Neural progenitor cell (in vitro differentiated cells): Measurements from ENCODE around the gene MGAT4A. TPM values are rescaled to one million over a fixed set of nuclear protein-coding genes. Genes with fewer than 3 reads are reported as not detected.
A peak's percentile ranks its signal among the peaks of the same experiment; 100 is the strongest.

Source experiments
- DNase-seq: peaks from one replicate; pipeline ENCODE4 v3.0.0-alpha.2; 2016; ENCODE audit warnings: low spot score
- H2AFZ ChIP-seq: fragments of 200-600 bp; sonication (generic); replicated peaks from 2 replicates; pipeline ENCODE4 v1.6.1; 2016; ENCODE audit warnings: antibody characterized with exemption
- H3F3A ChIP-seq: fragments of 200-600 bp; sonication (generic); 2 replicates; pipeline ENCODE4 v1.6.1; 2016; ENCODE audit warnings: antibody characterized with exemption, low read depth
- H3K27ac ChIP-seq: fragments of 200-600 bp; sonication (generic); 2 replicates; pipeline ENCODE4 v1.5.1; 2016; ENCODE audit warnings: mild to moderate bottlenecking
- H3K27me3 ChIP-seq: fragments of 200-600 bp; sonication (generic); 2 replicates; pipeline ENCODE4 v1.6.1; 2016; ENCODE audit warnings: mild to moderate bottlenecking, moderate library complexity
- H3K36me3 ChIP-seq: fragments of 200-600 bp; sonication (generic); 2 replicates; pipeline ENCODE4 v1.5.1; 2016
- H3K4me1 ChIP-seq: fragments of 200-600 bp; sonication (generic); 2 replicates; pipeline ENCODE4 v1.6.1; 2016; ENCODE audit warnings: mixed run types
- H3K4me2 ChIP-seq: fragments of 200-600 bp; sonication (generic); 2 replicates; pipeline ENCODE4 v1.6.1; 2016
- H3K4me3 ChIP-seq: fragments of 200-600 bp; sonication (generic); 2 replicates; pipeline ENCODE4 v1.5.1; 2016
- H3K79me2 ChIP-seq: fragments of 200-600 bp; sonication (generic); 2 replicates; pipeline ENCODE4 v1.6.1; 2016; ENCODE audit warnings: low read depth
- H3K9ac ChIP-seq: fragments of 200-600 bp; sonication (generic); 2 replicates; pipeline ENCODE4 v1.6.1; 2016
- H3K9me3 ChIP-seq: fragments of 200-600 bp; sonication (generic); 2 replicates; pipeline ENCODE4 v1.5.1; 2016; ENCODE audit warnings: low read depth
- H4K20me1 ChIP-seq: fragments of 200-600 bp; sonication (generic); 2 replicates; pipeline ENCODE4 v1.6.1; 2016; ENCODE audit warnings: low read depth
- H3K27ac Mint-ChIP-seq: 3 replicates; pipeline ENCODE4 v1.8.0; 2021; ENCODE audit warnings: mixed read lengths
- H3K27me3 Mint-ChIP-seq: 2 replicates; pipeline ENCODE4 v1.8.0; 2022; ENCODE audit warnings: low read depth, mild to moderate bottlenecking, inconsistent platforms, moderate library complexity, mixed read lengths; ENCODE audit not compliant: insufficient read depth
- H3K36me3 Mint-ChIP-seq: 3 replicates; pipeline ENCODE4 v1.8.0; 2021; ENCODE audit warnings: mixed read lengths
- H3K4me1 Mint-ChIP-seq: 3 replicates; pipeline ENCODE4 v1.8.0; 2021; ENCODE audit warnings: mixed read lengths
- H3K4me3 Mint-ChIP-seq: 3 replicates; pipeline ENCODE4 v1.8.0; 2021; ENCODE audit warnings: mild to moderate bottlenecking, moderate library complexity, mixed read lengths
- H3K9me3 Mint-ChIP-seq: 3 replicates; pipeline ENCODE4 v1.8.0; 2020; ENCODE audit warnings: mixed read lengths
- EZH2 ChIP-seq: fragments of 200-600 bp; sonication (generic); IDR thresholded peaks from 2 replicates; pipeline ENCODE4 v1.6.1; 2017; ENCODE audit warnings: antibody characterized with exemption, mild to moderate bottlenecking, moderate library complexity
- EZH2phosphoT487 ChIP-seq: fragments of 200-600 bp; sonication (generic); IDR thresholded peaks from 2 replicates; pipeline ENCODE4 v1.6.1; 2017; ENCODE audit warnings: antibody characterized with exemption
- total RNA-seq: library from RNA; depleted of rRNA; stranded (reverse); fragments of >200 nt; gene quantifications from 2 replicates; pipeline ENCODE4 v1.2.3, GENCODE V29; 2015; ENCODE audit warnings: low replicate concordance
- TF ChIP-seq, protein P1 (sequence below): fragments of 200-600 bp; sonication (generic); IDR thresholded peaks from 2 replicates; pipeline ENCODE4 v1.5.1; 2017; ENCODE audit warnings: antibody characterized with exemption, mild to moderate bottlenecking

The MGAT4A gene
- total RNA-seq, 1 donor from 2014 or later, result 8.0 TPM

DNA sequence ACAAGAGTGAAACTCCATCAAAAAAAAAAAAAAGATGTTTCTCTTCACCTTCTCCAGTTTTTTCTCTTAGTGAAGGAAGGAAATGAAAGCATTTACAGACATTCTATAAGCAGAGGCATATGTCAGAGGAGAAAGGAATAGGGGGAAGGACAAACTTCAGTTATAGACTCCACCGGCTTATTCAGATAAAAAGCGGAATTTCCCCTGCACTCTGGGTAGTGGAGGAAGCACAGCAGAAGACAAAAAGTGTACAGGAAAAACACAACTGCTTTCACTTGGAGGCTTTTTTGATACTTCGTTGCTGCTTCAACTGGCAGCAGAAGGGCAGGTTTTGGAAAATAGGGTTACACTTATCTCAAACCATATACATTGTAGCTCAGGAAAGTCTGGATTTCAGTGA, 3.2 kb upstream of the MGAT4A start:
- no peak overlapping the region for H3K9ac ChIP-seq
- no peak overlapping the region for H3K27ac ChIP-seq
- H4K20me1 ChIP-seq, result peaks cover 9% of the 10 kb centered on the region
- H3K27me3 ChIP-seq, result peaks cover 52% of the 10 kb centered on the region
- no peaks in the 10 kb centered on the region for H3K9me3 ChIP-seq
- no peak overlapping the region for H3K4me3 Mint-ChIP-seq
- H3K36me3 ChIP-seq, result no peaks in the 10 kb centered on the region
- TF ChIP-seq, protein P1, sequence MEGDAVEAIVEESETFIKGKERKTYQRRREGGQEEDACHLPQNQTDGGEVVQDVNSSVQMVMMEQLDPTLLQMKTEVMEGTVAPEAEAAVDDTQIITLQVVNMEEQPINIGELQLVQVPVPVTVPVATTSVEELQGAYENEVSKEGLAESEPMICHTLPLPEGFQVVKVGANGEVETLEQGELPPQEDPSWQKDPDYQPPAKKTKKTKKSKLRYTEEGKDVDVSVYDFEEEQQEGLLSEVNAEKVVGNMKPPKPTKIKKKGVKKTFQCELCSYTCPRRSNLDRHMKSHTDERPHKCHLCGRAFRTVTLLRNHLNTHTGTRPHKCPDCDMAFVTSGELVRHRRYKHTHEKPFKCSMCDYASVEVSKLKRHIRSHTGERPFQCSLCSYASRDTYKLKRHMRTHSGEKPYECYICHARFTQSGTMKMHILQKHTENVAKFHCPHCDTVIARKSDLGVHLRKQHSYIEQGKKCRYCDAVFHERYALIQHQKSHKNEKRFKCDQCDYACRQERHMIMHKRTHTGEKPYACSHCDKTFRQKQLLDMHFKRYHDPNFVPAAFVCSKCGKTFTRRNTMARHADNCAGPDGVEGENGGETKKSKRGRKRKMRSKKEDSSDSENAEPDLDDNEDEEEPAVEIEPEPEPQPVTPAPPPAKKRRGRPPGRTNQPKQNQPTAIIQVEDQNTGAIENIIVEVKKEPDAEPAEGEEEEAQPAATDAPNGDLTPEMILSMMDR, result no peak
- TF ChIP-seq EZH2 (no peak), EZH2phosphoT487 (no peak)
- H3K9me3 Mint-ChIP-seq, result peaks cover 4% of the 10 kb centered on the region
- H3K27ac Mint-ChIP-seq, result no peak overlapping the region
- H3F3A ChIP-seq, result peaks cover 12% of the 10 kb centered on the region
- H3K4me2 ChIP-seq, result no peak overlapping the region
- H3K4me1 ChIP-seq, result peaks cover 4% of the 10 kb centered on the region
- no peak overlapping the region for H3K4me3 ChIP-seq
- peaks cover 23% of the 10 kb centered on the region for H3K27me3 Mint-ChIP-seq
- no peak for DNase-seq
- H2AFZ ChIP-seq, result no peak overlapping the region
- H3K36me3 Mint-ChIP-seq, result no peaks in the 10 kb centered on the region
- no peaks in the 10 kb centered on the region for H3K79me2 ChIP-seq
- peaks cover 8% of the 10 kb centered on the region for H3K4me1 Mint-ChIP-seq

DNA sequence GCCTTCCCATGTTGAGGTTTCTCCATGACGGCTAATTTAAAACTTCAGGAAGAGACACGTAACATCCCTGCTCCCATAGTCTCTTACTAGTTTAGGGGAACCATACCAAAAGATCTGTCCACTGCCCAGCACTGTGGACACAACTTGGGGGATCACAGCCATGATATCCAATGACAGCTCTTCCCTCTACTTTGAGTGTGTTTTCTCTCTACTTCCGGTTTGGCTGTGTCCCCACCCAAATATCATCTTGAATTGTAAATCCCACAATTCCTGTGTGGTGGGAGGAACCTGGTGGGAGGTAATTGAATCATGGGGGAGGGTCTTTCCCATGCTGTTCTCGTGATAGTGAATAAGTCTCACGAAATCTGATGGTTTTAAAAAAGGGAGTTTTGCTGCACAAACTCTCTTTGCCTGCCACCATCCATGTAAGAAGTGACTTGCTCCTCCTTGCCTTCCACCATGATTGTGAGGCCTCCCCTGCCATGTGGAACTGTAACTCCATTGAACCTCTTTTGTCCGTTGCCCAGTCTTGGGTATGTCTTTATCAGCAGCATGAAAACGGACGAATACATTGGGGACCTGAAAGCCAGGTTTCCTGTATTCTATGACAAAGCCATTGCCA, 1.6 kb upstream of the MGAT4A start:
- no peak overlapping the region for H3K4me3 ChIP-seq
- H3K4me3 Mint-ChIP-seq, result peak overlapping the region; percentile 71
- no peaks in the 10 kb centered on the region for H3K36me3 Mint-ChIP-seq

DNA sequence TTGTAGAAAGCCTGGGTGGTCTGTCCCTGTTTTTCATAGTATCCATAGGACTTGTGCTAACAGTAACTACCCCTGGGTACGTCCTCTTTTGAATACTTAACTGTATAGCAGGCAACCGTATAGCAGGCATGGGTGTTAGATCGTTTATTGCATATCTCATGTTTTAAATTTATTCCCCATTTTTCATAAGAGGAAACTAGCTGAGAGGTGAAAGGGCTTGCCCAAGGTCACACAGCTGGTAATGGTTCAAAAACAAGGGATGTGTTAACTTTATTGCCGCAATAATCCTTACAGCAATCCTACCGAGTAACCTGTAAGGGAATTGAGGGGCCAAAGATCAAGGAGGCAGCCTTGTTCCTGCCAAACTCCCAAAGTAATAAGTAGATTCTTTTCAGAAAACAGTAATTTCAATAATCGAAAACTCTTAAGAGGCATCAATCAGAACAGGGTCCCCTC, 990 bp upstream of the MGAT4A start:
- no peak for TF ChIP-seq EZH2phosphoT487
- TF ChIP-seq, protein P1, result no peak
- TF ChIP-seq EZH2, result no peak
- peaks cover 72% of the 10 kb centered on the region for H3K27me3 ChIP-seq
- peak overlapping the region; percentile 65 for H3K27ac Mint-ChIP-seq
- H3K9me3 Mint-ChIP-seq, result peaks cover 4% of the 10 kb centered on the region
- no peaks in the 10 kb centered on the region for H3K36me3 ChIP-seq
- H3K4me3 ChIP-seq, result peak overlapping the region; percentile 76
- peak overlapping the region; percentile 88 for H3K4me3 Mint-ChIP-seq
- no peak overlapping the region for H3K27ac ChIP-seq
- peaks cover 17% of the 10 kb centered on the region for H4K20me1 ChIP-seq
- peaks cover 8% of the 10 kb centered on the region for H3K4me1 Mint-ChIP-seq
- H3K4me2 ChIP-seq, result peak overlapping the region; percentile 95
- H3K79me2 ChIP-seq, result no peaks in the 10 kb centered on the region
- H3K27me3 Mint-ChIP-seq, result peaks cover 25% of the 10 kb centered on the region
- H3K9ac ChIP-seq, result no peak overlapping the region
- H3K36me3 Mint-ChIP-seq, result no peaks in the 10 kb centered on the region
- peaks cover 4% of the 10 kb centered on the region for H3K4me1 ChIP-seq
- no peak for DNase-seq
- peaks cover 12% of the 10 kb centered on the region for H3F3A ChIP-seq
- H2AFZ ChIP-seq, result peak overlapping the region; percentile 99
- no peaks in the 10 kb centered on the region for H3K9me3 ChIP-seq

More for the DNA sequence above, 1.6 kb upstream of the MGAT4A start:
- peaks cover 17% of the 10 kb centered on the region for H4K20me1 ChIP-seq
- H3K27ac ChIP-seq, result no peak overlapping the region
- peaks cover 25% of the 10 kb centered on the region for H3K27me3 Mint-ChIP-seq
- peaks cover 4% of the 10 kb centered on the region for H3K9me3 Mint-ChIP-seq
- no peaks in the 10 kb centered on the region for H3K36me3 ChIP-seq
- no peak overlapping the region for H3K4me2 ChIP-seq
- H2AFZ ChIP-seq, result no peak overlapping the region
- no peaks in the 10 kb centered on the region for H3K79me2 ChIP-seq
- H3K4me1 Mint-ChIP-seq, result peaks cover 8% of the 10 kb centered on the region
- H3K9ac ChIP-seq, result no peak overlapping the region
- H3K9me3 ChIP-seq, result no peaks in the 10 kb centered on the region
- H3K27ac Mint-ChIP-seq, result no peak overlapping the region
- TF ChIP-seq EZH2phosphoT487 (no peak), EZH2 (no peak)
- TF ChIP-seq, protein P1, result no peak
- DNase-seq, result no peak
- peaks cover 12% of the 10 kb centered on the region for H3F3A ChIP-seq
- peaks cover 68% of the 10 kb centered on the region for H3K27me3 ChIP-seq
- peaks cover 4% of the 10 kb centered on the region for H3K4me1 ChIP-seq
